Uterus (tissue), 4 donors: ENCODE data around the gene IL20RB. TPM values are rescaled to one million over a fixed set of nuclear protein-coding genes. Genes with fewer than 3 reads are reported as not detected.
"Not testable (repeated sequence)": the region's sequence is repeated elsewhere in the genome, so short reads cannot be mapped to it uniquely, and the experiment has no call there.

Source experiments
- DNase-seq, 2 donors: peaks; one replicate each; pipeline ENCODE4 v3.0.0-alpha.2; 2019 to 2020
- H3K27ac ChIP-seq, 2 donors: fragments of 200-600 bp; sonication (generic); 1 replicate in 1 of 2; 2 replicates in 1 of 2; pipeline ENCODE4 v1.5.1; 2016 to 2018
- H3K27me3 ChIP-seq, 2 donors: fragments of 200-600 bp; sonication (generic); one replicate each; pipeline ENCODE4 v1.5.1; 2018 to 2019; ENCODE audit warnings: control low read depth in 1 of 2
- H3K36me3 ChIP-seq, 2 donors: fragments of 200-600 bp; sonication (generic); one replicate each; pipeline ENCODE4 v1.5.1; 2019; ENCODE audit warnings: control low read depth in 1 of 2
- H3K4me1 ChIP-seq, 2 donors: fragments of 200-600 bp; sonication (generic); one replicate each; pipeline ENCODE4 v1.5.1; 2018 to 2019; ENCODE audit warnings: control low read depth in 1 of 2
- H3K4me3 ChIP-seq, 2 donors: fragments of 200-600 bp; sonication (generic); 1 replicate in 1 of 2; 2 replicates in 1 of 2; pipeline ENCODE4 v1.5.1; 2018 to 2019; ENCODE audit warnings: mild to moderate bottlenecking in 1 of 2
- H3K9me3 ChIP-seq, 2 donors: fragments of 200-600 bp; sonication (generic); one replicate each; pipeline ENCODE4 v1.5.1; 2019; ENCODE audit warnings: control low read depth in 1 of 2
- CTCF ChIP-seq, 4 experiments: fragments of 200-600 bp in 2 of 4; fragments of 450-650 bp in 2 of 4; sonication (generic) in 2 of 4; IDR thresholded peaks; one replicate each; pipeline ENCODE4 v1.5.1; 2016 to 2019; ENCODE audit warnings: antibody characterized with exemption in 4 of 4, mild to moderate bottlenecking in 2 of 4, moderate library complexity in 1 of 4
- POLR2A ChIP-seq, 2 donors: fragments of 450-650 bp; IDR thresholded peaks; one replicate each; pipeline ENCODE4 v1.6.1; 2016; ENCODE audit warnings: antibody characterized with exemption in 2 of 2, mild to moderate bottlenecking in 1 of 2, moderate library complexity in 1 of 2
- intact Hi-C: fragments of 100-400 bp; cut with DNase I; formaldehyde crosslinking; loops from one replicate; pipeline ENCODE4 v1.15.1; 2023; ENCODE audit warnings: low total_unique reads
- total RNA-seq, 4 donors: library from RNA; depleted of rRNA in 3 of 4; stranded (reverse); fragments of >200 nt in 3 of 4; gene quantifications; one replicate each; pipeline versions ENCODE4 v1.1.0 to v1.2.4, GENCODE V29; 2014 to 2023
- donor health status: DM: yes; HTN: yes; CAD: no.

Gene IL20RB
- total RNA-seq, 4 donors from 2014 or later: 2.6 TPM; not detected in 3

DNA sequence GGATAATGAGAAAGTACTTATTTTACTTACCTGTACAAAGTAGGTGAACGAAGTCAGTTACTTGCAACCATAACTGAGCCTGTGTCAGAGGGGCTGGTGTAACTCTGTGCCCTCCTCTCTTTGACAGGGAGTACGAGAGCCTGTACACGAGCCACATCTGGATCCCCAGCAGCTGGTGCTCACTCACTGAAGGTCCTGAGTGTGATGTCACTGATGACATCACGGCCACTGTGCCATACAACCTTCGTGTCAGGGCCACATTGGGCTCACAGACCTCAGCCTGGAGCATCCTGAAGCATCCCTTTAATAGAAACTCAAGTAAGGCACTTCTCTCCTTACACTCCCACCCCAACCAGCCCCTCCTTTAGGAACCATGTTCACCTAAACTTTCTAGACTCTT lies 24.2 kb downstream of the IL20RB start:
- Histone ChIP-seq H3K36me3 (no peaks in the 10 kb centered on the region), H3K9me3 (no peaks in the 10 kb centered on the region), H3K27ac (no peak overlapping the region), H3K4me1 (no peaks in the 10 kb centered on the region), H3K27me3 (no peaks in the 10 kb centered on the region), H3K4me3 (no peak overlapping the region)
- no peak for DNase-seq
- TF ChIP-seq POLR2A (IDR thresholded peaks at IDR 0.05) (no peak), CTCF (IDR thresholded peaks at IDR 0.05) (no peak)
- intact Hi-C loops: no loop called here

GRCh38 chr3:136982520-136983138 lies 24.8 kb downstream of the IL20RB start:
- intact Hi-C loops: no loop called here
- DNase-seq: no peak
- Histone ChIP-seq H3K4me1 (no peaks in the 10 kb centered on the region), H3K36me3 (no peaks in the 10 kb centered on the region), H3K27ac (no peak overlapping the region), H3K4me3 (no peak overlapping the region), H3K27me3 (no peaks in the 10 kb centered on the region), H3K9me3 (no peaks in the 10 kb centered on the region)
- TF ChIP-seq POLR2A (IDR thresholded peaks at IDR 0.05) (no peak), CTCF (IDR thresholded peaks at IDR 0.05) (no peak)

DNA sequence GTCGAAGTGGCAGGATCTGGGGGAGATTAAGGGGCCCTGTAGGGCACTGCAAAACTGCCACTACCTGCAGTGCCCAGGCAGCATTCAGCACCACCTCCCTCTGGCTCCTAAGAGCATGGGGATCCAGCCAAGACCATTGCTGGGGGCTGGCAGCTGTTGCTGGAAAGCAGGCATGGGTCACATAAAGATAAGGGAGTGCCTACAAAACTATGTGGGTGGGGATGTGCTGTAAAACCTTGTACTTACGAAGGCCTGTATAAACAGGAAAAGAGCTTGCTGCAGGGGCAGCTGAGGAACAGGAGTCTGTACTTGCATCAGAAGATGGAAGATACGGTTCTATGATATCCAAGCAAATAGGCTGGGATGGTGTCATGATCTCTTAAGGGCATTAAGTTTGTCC lies 27.1 kb downstream of the IL20RB start:
- no peaks in the 10 kb centered on the region for H3K4me1 ChIP-seq
- H3K4me3 ChIP-seq: no peak overlapping the region
- no peaks in the 10 kb centered on the region for H3K27me3 ChIP-seq
- TF ChIP-seq CTCF (IDR thresholded peaks at IDR 0.05) (no peak), POLR2A (IDR thresholded peaks at IDR 0.05) (no peak)
- no peaks in the 10 kb centered on the region for H3K9me3 ChIP-seq
- no peaks in the 10 kb centered on the region for H3K36me3 ChIP-seq
- no peak for DNase-seq
- intact Hi-C loops: no loop called here
- peak overlapping the region in 1 of 2 donors; percentile 4 for H3K27ac ChIP-seq

GRCh38 chr3:136987398-136987980 lies 29.7 kb downstream of the IL20RB start:
- intact Hi-C loops, H3K9me3 ChIP-seq, H3K4me3 ChIP-seq, H3K36me3 ChIP-seq, H3K27me3 ChIP-seq, DNase-seq, H3K27ac ChIP-seq, H3K4me1 ChIP-seq: not testable (repeated sequence)

- no peak for DNase-seq
- Histone ChIP-seq H3K4me3 (no peak overlapping the region), H3K27ac (no peak overlapping the region), H3K4me1 (no peaks in the 10 kb centered on the region), H3K27me3 (no peaks in the 10 kb centered on the region), H3K36me3 (no peaks in the 10 kb centered on the region), H3K9me3 (no peaks in the 10 kb centered on the region)
- intact Hi-C loops: no loop called here
- no peak for TF ChIP-seq CTCF (IDR thresholded peaks at IDR 0.05)
- TF ChIP-seq POLR2A (IDR thresholded peaks at IDR 0.05): no peak
Measured at GRCh38 chr3:136988651-136989050, 30.9 kb downstream of the IL20RB start.
